Type B pancreatic cell (in vitro differentiated cells): ENCODE measurements around the gene PARD3B. TPM values are rescaled to one million over a fixed set of nuclear protein-coding genes. Genes with fewer than 3 reads are reported as not detected.

Source experiments
- DNase-seq: peaks from one replicate; pipeline ENCODE4 v3.0.0; 2021; ENCODE audit warnings: mixed read lengths; ENCODE audit not compliant: unreplicated experiment; ENCODE audit errors: extremely low spot score
- H3K27ac Mint-ChIP-seq: 2 replicates; pipeline ENCODE4 v1.8.0; 2021; ENCODE audit warnings: mild to moderate bottlenecking, mixed read lengths
- H3K27me3 Mint-ChIP-seq: 2 replicates; pipeline ENCODE4 v1.8.0; 2021; ENCODE audit warnings: mixed read lengths
- H3K36me3 Mint-ChIP-seq: 2 replicates; pipeline ENCODE4 v1.8.0; 2021; ENCODE audit warnings: mixed read lengths
- H3K4me1 Mint-ChIP-seq: one replicate; pipeline ENCODE4 v1.8.0; 2021; ENCODE audit warnings: mixed read lengths; ENCODE audit not compliant: unreplicated experiment
- H3K4me3 Mint-ChIP-seq: 2 replicates; pipeline ENCODE4 v1.8.0; 2021; ENCODE audit warnings: mild to moderate bottlenecking, mixed read lengths
- H3K9me3 Mint-ChIP-seq: 2 replicates; pipeline ENCODE4 v1.8.0; 2021; ENCODE audit warnings: mixed read lengths
- CTCF ChIP-seq: fragments of 200-600 bp; sonication (generic); conservative IDR thresholded peaks from 2 replicates; pipeline ENCODE4 v1.5.0; 2021; ENCODE audit warnings: antibody characterized with exemption, mild to moderate bottlenecking
- total RNA-seq: library from RNA; stranded (reverse); gene quantifications from 2 replicates; pipeline ENCODE4 v1.2.1, GENCODE V29; 2021; ENCODE audit warnings: low replicate concordance

PARD3B gene
- total RNA-seq, 1 donor from 2014 or later, result 15.9 TPM

- no peak overlapping the region for H3K27ac Mint-ChIP-seq
- peak; percentile 34 for TF ChIP-seq CTCF
Measured at GRCh38 chr2:205556841-205557539, 1011.7 kb downstream of the PARD3B start.

GRCh38 chr2:205557873-205558272, 1012.6 kb downstream of the PARD3B start:
- TF ChIP-seq CTCF, result no peak
- no peak overlapping the region for H3K27ac Mint-ChIP-seq
- H3K27me3 Mint-ChIP-seq, result peaks cover 38% of the 10 kb centered on the region
- no peak for DNase-seq
- H3K9me3 Mint-ChIP-seq, result no peaks in the 10 kb centered on the region
- H3K4me3 Mint-ChIP-seq, result no peak overlapping the region
- no peaks in the 10 kb centered on the region for H3K36me3 Mint-ChIP-seq
- H3K4me1 Mint-ChIP-seq, result peaks cover 26% of the 10 kb centered on the region

More at GRCh38 chr2:205556841-205557539, 1011.7 kb downstream of the PARD3B start:
- peaks cover 40% of the 10 kb centered on the region for H3K27me3 Mint-ChIP-seq
- no peaks in the 10 kb centered on the region for H3K9me3 Mint-ChIP-seq
- no peak for DNase-seq
- H3K4me1 Mint-ChIP-seq, result peaks cover 26% of the 10 kb centered on the region
- H3K36me3 Mint-ChIP-seq, result no peaks in the 10 kb centered on the region
- no peak overlapping the region for H3K4me3 Mint-ChIP-seq

- no peak for DNase-seq
- peaks cover 25% of the 10 kb centered on the region for H3K4me1 Mint-ChIP-seq
Measured at GRCh38 chr2:205561441-205561840, 1016.2 kb downstream of the PARD3B start.

GRCh38 chr2:205563646-205564045, 1018.4 kb downstream of the PARD3B start:
- no peak for DNase-seq
- H3K4me1 Mint-ChIP-seq, result peaks cover 15% of the 10 kb centered on the region
- H3K27ac Mint-ChIP-seq, result no peak overlapping the region
- TF ChIP-seq CTCF, result peak; percentile 67
- no peaks in the 10 kb centered on the region for H3K9me3 Mint-ChIP-seq
- H3K27me3 Mint-ChIP-seq, result peaks cover 20% of the 10 kb centered on the region
- no peak overlapping the region for H3K4me3 Mint-ChIP-seq
- H3K36me3 Mint-ChIP-seq, result no peaks in the 10 kb centered on the region

More at GRCh38 chr2:205561441-205561840, 1016.2 kb downstream of the PARD3B start:
- H3K4me3 Mint-ChIP-seq, result no peak overlapping the region
- no peak for TF ChIP-seq CTCF
- H3K27ac Mint-ChIP-seq, result no peak overlapping the region
- no peaks in the 10 kb centered on the region for H3K9me3 Mint-ChIP-seq
- H3K27me3 Mint-ChIP-seq, result peaks cover 29% of the 10 kb centered on the region
- no peaks in the 10 kb centered on the region for H3K36me3 Mint-ChIP-seq

GRCh38 chr2:205564346-205565141, 1019.3 kb downstream of the PARD3B start:
- no peaks in the 10 kb centered on the region for H3K36me3 Mint-ChIP-seq
- peaks cover 18% of the 10 kb centered on the region for H3K27me3 Mint-ChIP-seq
- TF ChIP-seq CTCF, result peak; percentile 45
- H3K27ac Mint-ChIP-seq, result no peak overlapping the region
- no peak overlapping the region for H3K4me3 Mint-ChIP-seq
- H3K4me1 Mint-ChIP-seq, result peaks cover 15% of the 10 kb centered on the region
- no peaks in the 10 kb centered on the region for H3K9me3 Mint-ChIP-seq
- no peak for DNase-seq
